ENCODE data around the gene CCL16.
A peak's percentile ranks its signal among the peaks of the same experiment; 100 is the strongest.

Gene CCL16

DNA sequence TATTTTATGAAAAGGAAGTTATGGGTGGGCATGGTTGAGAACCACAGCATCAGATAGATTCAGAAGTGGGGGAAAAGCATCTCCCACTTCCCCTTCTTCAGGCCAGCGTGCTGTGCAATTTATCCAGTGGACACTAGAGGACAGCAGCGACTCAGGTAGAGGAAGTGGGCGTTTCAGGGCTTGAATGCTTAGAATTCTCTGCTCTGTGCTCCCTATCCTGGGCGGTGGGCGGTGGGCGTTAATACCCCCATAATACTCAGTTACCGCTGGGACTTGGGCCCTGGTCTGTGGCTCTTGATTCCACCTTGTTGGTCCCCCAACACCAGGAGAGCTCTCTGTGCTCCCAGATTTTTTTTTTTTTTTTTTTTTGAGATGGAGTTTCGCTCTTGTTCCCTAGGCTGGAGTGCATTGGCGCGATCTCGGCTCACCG, 34.1 kb downstream of the CCL16 start:
- H3K79me2 ChIP-seq (ENCODE audit: insufficient read depth, low read length), result no peaks in the 10 kb centered on the region
- H3K4me3 ChIP-seq (ENCODE audit: insufficient read depth, low read length, poor library complexity, severe bottlenecking), result no peak overlapping the region
- no peaks in the 10 kb centered on the region for H3K9me2 ChIP-seq (replicated peaks; ENCODE audit: insufficient read depth, low read length)
- no peaks in the 10 kb centered on the region for H3K36me3 ChIP-seq (ENCODE audit: low read length)
- no peak for TF ChIP-seq EZH2phosphoT487 (conservative IDR thresholded peaks at IDR 0.05; ENCODE audit: low read length)
- TF ChIP-seq, protein P1, sequence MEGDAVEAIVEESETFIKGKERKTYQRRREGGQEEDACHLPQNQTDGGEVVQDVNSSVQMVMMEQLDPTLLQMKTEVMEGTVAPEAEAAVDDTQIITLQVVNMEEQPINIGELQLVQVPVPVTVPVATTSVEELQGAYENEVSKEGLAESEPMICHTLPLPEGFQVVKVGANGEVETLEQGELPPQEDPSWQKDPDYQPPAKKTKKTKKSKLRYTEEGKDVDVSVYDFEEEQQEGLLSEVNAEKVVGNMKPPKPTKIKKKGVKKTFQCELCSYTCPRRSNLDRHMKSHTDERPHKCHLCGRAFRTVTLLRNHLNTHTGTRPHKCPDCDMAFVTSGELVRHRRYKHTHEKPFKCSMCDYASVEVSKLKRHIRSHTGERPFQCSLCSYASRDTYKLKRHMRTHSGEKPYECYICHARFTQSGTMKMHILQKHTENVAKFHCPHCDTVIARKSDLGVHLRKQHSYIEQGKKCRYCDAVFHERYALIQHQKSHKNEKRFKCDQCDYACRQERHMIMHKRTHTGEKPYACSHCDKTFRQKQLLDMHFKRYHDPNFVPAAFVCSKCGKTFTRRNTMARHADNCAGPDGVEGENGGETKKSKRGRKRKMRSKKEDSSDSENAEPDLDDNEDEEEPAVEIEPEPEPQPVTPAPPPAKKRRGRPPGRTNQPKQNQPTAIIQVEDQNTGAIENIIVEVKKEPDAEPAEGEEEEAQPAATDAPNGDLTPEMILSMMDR (IDR thresholded peaks at IDR 0.05; ENCODE audit: insufficient read depth, low read length, poor library complexity, severe bottlenecking), result peak; percentile 64
- H3K27ac ChIP-seq (ENCODE audit: low read depth, low read length), result no peak overlapping the region
- no peak overlapping the region for H3K9ac ChIP-seq (ENCODE audit: low read length)
- H3K9me3 ChIP-seq (ENCODE audit: insufficient read depth, low read length), result no peaks in the 10 kb centered on the region
- H3F3A ChIP-seq (ENCODE audit: insufficient read depth), result no peaks in the 10 kb centered on the region
- H4K20me1 ChIP-seq (ENCODE audit: low read depth, low read length), result no peaks in the 10 kb centered on the region
- no peak overlapping the region for H2AFZ ChIP-seq (ENCODE audit: low read depth, low read length, severe bottlenecking)
- H3K27me3 ChIP-seq (ENCODE audit: low read length), result no peaks in the 10 kb centered on the region
- H3K4me2 ChIP-seq (ENCODE audit: low read depth, low read length, poor library complexity, severe bottlenecking), result no peak overlapping the region

DNA sequence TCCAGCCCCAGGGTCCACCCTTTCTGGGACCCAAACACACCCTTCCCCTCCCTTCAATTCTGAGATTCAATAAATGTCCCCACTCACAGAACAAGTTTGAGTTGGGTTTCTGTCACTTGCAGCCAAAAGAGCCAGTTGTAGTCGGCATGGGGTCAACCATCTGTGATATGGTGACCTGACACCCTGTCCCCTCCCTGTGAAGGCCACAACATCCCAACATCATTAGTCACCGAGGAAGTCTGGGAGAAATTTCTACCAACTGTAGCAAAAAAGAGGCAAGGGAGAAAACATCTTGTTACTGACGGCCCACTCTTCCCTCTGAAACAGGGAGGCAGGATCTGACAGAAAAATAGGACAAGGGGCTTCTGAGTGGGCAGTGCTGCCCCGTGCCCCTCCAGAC, 37.1 kb downstream of the CCL16 start:
- Histone ChIP-seq H3K9ac (ENCODE audit: low read length) (no peak overlapping the region), H3K27ac (ENCODE audit: low read depth, low read length) (no peak overlapping the region), H3K4me2 (ENCODE audit: low read depth, low read length, poor library complexity, severe bottlenecking) (no peak overlapping the region), H3K79me2 (ENCODE audit: insufficient read depth, low read length) (no peaks in the 10 kb centered on the region), H3K36me3 (ENCODE audit: low read length) (no peaks in the 10 kb centered on the region), H3K9me3 (ENCODE audit: insufficient read depth, low read length) (no peaks in the 10 kb centered on the region), H2AFZ (ENCODE audit: low read depth, low read length, severe bottlenecking) (no peak overlapping the region), H3K4me3 (ENCODE audit: insufficient read depth, low read length, poor library complexity, severe bottlenecking) (no peak overlapping the region), H3K9me2 (replicated peaks; ENCODE audit: insufficient read depth, low read length) (no peaks in the 10 kb centered on the region), H4K20me1 (ENCODE audit: low read depth, low read length) (no peaks in the 10 kb centered on the region), H3F3A (ENCODE audit: insufficient read depth) (no peaks in the 10 kb centered on the region), H3K27me3 (ENCODE audit: low read length) (no peaks in the 10 kb centered on the region)
- no peak for TF ChIP-seq EZH2phosphoT487 (conservative IDR thresholded peaks at IDR 0.05; ENCODE audit: low read length)
- TF ChIP-seq, protein P1 (IDR thresholded peaks at IDR 0.05; ENCODE audit: insufficient read depth, low read length, poor library complexity, severe bottlenecking), result no peak

DNA sequence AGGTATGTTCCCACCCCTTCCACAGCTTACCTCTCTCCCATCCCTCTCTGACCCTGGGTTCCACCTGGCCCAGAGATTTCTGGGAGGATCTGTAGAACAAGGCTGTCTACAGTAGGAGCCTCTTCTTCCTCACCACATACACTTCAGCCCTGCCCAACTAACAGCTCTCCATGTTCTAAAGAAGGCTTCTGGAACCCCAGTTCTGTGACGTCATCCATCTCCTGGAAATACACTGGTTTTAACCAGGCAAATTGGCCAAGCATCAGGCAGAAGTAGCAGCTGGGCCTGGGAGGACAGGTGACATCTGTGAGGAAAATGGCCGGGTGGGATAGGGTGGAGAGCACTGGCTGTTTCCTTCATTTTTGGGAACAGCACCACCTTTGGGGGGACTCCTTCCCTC, 37.8 kb downstream of the CCL16 start, which contains the start of gene LYZL6:
Gene LYZL6 (minus strand): TSS at position 177 of the 400 bp plus-strand sequence. CDS start 4,357 bp downstream, outside the sequence.
- Histone ChIP-seq H3K9me3 (ENCODE audit: insufficient read depth, low read length) (no peaks in the 10 kb centered on the region), H2AFZ (ENCODE audit: low read depth, low read length, severe bottlenecking) (no peak within 1 kb of the TSS), H3K4me3 (ENCODE audit: insufficient read depth, low read length, poor library complexity, severe bottlenecking) (no peak within 1 kb of the TSS), H3K27ac (ENCODE audit: low read depth, low read length) (no peak within 1 kb of the TSS), H3K9ac (ENCODE audit: low read length) (no peak within 1 kb of the TSS), H3K27me3 (ENCODE audit: low read length) (no peaks in the 10 kb centered on the region), H3K79me2 (ENCODE audit: insufficient read depth, low read length) (no peaks in the 10 kb centered on the region), H3K4me2 (ENCODE audit: low read depth, low read length, poor library complexity, severe bottlenecking) (no peak within 1 kb of the TSS), H3K9me2 (replicated peaks; ENCODE audit: insufficient read depth, low read length) (no peaks in the 10 kb centered on the region), H3K36me3 (ENCODE audit: low read length) (no peaks in the 10 kb centered on the region), H3F3A (ENCODE audit: insufficient read depth) (no peaks in the 10 kb centered on the region), H4K20me1 (ENCODE audit: low read depth, low read length) (no peaks in the 10 kb centered on the region)
- TF ChIP-seq, protein P1 (IDR thresholded peaks at IDR 0.05; ENCODE audit: insufficient read depth, low read length, poor library complexity, severe bottlenecking), result no peak
- no peak for TF ChIP-seq EZH2phosphoT487 (conservative IDR thresholded peaks at IDR 0.05; ENCODE audit: low read length)

Data from SU-DHL-6 (cell line).